A549 (cell line): ENCODE measurements around the gene ZNF280C. TPM values are rescaled to one million over a fixed set of nuclear protein-coding genes. Genes with fewer than 3 reads are reported as not detected.

ENCODE experiments used
- ATAC-seq, 2 experiments: fragments of 200-7000 bp in 1 of 2; fragments of >200 bp in 1 of 2; cut with Nextera tagmentation in 1 of 2; cut with Tn5 transposase in 1 of 2; 3 replicates each; pipeline versions ENCODE4 v1.8.0 to v1.9.1; 2018 to 2020; ENCODE audit warnings: mild to moderate bottlenecking in 1 of 2, moderate library complexity in 1 of 2
- CTCF ChIA-PET: fragments of 300-600 bp; sonication (Branson Sonifier 250); formaldehyde crosslinking; extraction: SDS; loops from one replicate; lab custom pipeline; 2021; ENCODE audit warnings: antibody characterized with exemption, inconsistent platforms; lab: Yijun Ruan, JAX
- POLR2A ChIA-PET: fragments of 350-600 bp; formaldehyde crosslinking; extraction: SDS; loops from one replicate; lab custom pipeline; 2021; ENCODE audit warnings: antibody characterized with exemption, inconsistent platforms; lab: Yijun Ruan, JAX
- DNase-seq, 2 experiments: peaks; one replicate each; pipeline versions ENCODE4 v3.0.0 to v3.0.0-alpha.2; 2011 to 2016; ENCODE audit warnings: low read depth in 1 of 2, low spot score in 1 of 2
- FAIRE-seq: peaks from 2 replicates; lab custom pipeline; 2011; peaks lifted over from hg19 to GRCh38; lab: Jason Lieb, UNC
- H3K27ac ChIP-seq, 2 experiments: fragments of >200 bp; sonication (Bioruptor Twin); formaldehyde crosslinking; 3 replicates each; pipeline ENCODE4 v1.5.1; 2016 to 2017
- H3K4me1 ChIP-seq: fragments of >200 bp; sonication (Bioruptor Twin); formaldehyde crosslinking; 3 replicates; pipeline ENCODE4 v1.6.1; 2016
- H3K4me2 ChIP-seq: fragments of >200 bp; sonication (Bioruptor Twin); formaldehyde crosslinking; 3 replicates; pipeline ENCODE4 v1.6.1; 2016
- H3K4me3 ChIP-seq: fragments of >200 bp; sonication (Bioruptor Twin); formaldehyde crosslinking; 3 replicates; pipeline ENCODE4 v1.5.1; 2016
- H3K9me3 ChIP-seq: fragments of >200 bp; sonication (Bioruptor Twin); formaldehyde crosslinking; 3 replicates; pipeline ENCODE4 v1.6.1; 2016
- BHLHE40 ChIP-seq: IDR thresholded peaks from 2 replicates; pipeline ENCODE4 v1.6.1; 2012; ENCODE audit warnings: low read depth, low read length, inconsistent platforms
- CHD2 ChIP-seq: fragments of 150-350 bp; IDR thresholded peaks from 2 replicates; pipeline ENCODE4 v1.6.1; 2014; ENCODE audit warnings: low read length; ENCODE audit not compliant: partially characterized antibody
- EHMT2 ChIP-seq: fragments of 200-600 bp; sonication (generic); IDR thresholded peaks from 2 replicates; pipeline ENCODE4 v1.6.1; 2016; ENCODE audit warnings: antibody characterized with exemption, low read depth, mild to moderate bottlenecking, moderate library complexity
- GATA3 ChIP-seq: IDR thresholded peaks from 2 replicates; pipeline ENCODE4 v1.6.1; 2012; ENCODE audit warnings: borderline replicate concordance
- HOXA7 ChIP-seq: fragments of 250-450 bp; sonication (Bioruptor Pico); IDR thresholded peaks from 2 replicates; pipeline ENCODE4 v1.5.0; 2020; ENCODE audit warnings: mild to moderate bottlenecking, moderate library complexity
- HOXB13 ChIP-seq: fragments of 250-450 bp; sonication (Bioruptor Pico); IDR thresholded peaks from 2 replicates; pipeline ENCODE4 v1.5.0; 2020; ENCODE audit warnings: low read depth, mild to moderate bottlenecking, moderate library complexity
- HOXB5 ChIP-seq: fragments of 250-450 bp; sonication (Bioruptor Pico); IDR thresholded peaks from 2 replicates; pipeline ENCODE4 v1.5.0; 2020; ENCODE audit warnings: mild to moderate bottlenecking, moderate library complexity
- JUN ChIP-seq, 2 experiments: fragments of >200 bp; sonication (Bioruptor Twin); formaldehyde crosslinking; IDR thresholded peaks; 2 replicates in 1 of 2; 3 replicates in 1 of 2; pipeline ENCODE4 v1.6.1; 2016 to 2017
- MAFK ChIP-seq: fragments of 450-650 bp; IDR thresholded peaks from 2 replicates; pipeline ENCODE4 v1.6.1; 2014; ENCODE audit not compliant: partially characterized antibody
- MYC ChIP-seq: IDR thresholded peaks from 2 replicates; pipeline ENCODE4 v1.6.1; 2012; ENCODE audit warnings: mild to moderate bottlenecking, inconsistent platforms, low read length, improper control_type of control experiment, borderline replicate concordance
- NR3C1 ChIP-seq: fragments of >200 bp; sonication (Bioruptor Twin); formaldehyde crosslinking; IDR thresholded peaks from 3 replicates; pipeline ENCODE4 v1.6.1; 2017
- PHF8 ChIP-seq: fragments of 200-600 bp; sonication (generic); IDR thresholded peaks from 2 replicates; pipeline ENCODE4 v1.6.1; 2016; ENCODE audit warnings: low read depth, mild to moderate bottlenecking, antibody characterized with exemption, moderate library complexity, borderline replicate concordance
- POLR2A ChIP-seq: IDR thresholded peaks from 2 replicates; pipeline ENCODE4 v1.6.1; 2012; ENCODE audit warnings: mild to moderate bottlenecking, low read length
- RFX5 ChIP-seq: fragments of 450-650 bp; IDR thresholded peaks from 2 replicates; pipeline ENCODE4 v1.7.1; 2014; ENCODE audit warnings: antibody characterized with exemption, mild to moderate bottlenecking, moderate library complexity
- RNF2 ChIP-seq: fragments of 200-600 bp; sonication (generic); IDR thresholded peaks from 2 replicates; pipeline ENCODE4 v1.6.1; 2016; ENCODE audit warnings: low read depth, mild to moderate bottlenecking, antibody characterized with exemption, moderate library complexity, borderline replicate concordance
- TFCP2L1 ChIP-seq: fragments of 250-450 bp; sonication (Bioruptor Pico); IDR thresholded peaks from 2 replicates; pipeline ENCODE4 v1.5.0; 2021; ENCODE audit warnings: mild to moderate bottlenecking
- TP53 ChIP-seq: fragments of 250-450 bp; sonication (Bioruptor Pico); IDR thresholded peaks from 2 replicates; pipeline ENCODE4 v1.5.0; 2021; ENCODE audit warnings: mild to moderate bottlenecking, moderate library complexity
- ZC3H11A ChIP-seq: fragments of 450-650 bp; IDR thresholded peaks from 2 replicates; pipeline ENCODE4 v1.6.1; 2014; ENCODE audit warnings: antibody characterized with exemption, mild to moderate bottlenecking
- ZFP36 ChIP-seq: fragments of 450-650 bp; IDR thresholded peaks from 2 replicates; pipeline ENCODE4 v1.6.1; 2014; ENCODE audit warnings: borderline replicate concordance; ENCODE audit not compliant: partially characterized antibody
- ZNF302 ChIP-seq: fragments of 250-450 bp; sonication (Bioruptor Pico); IDR thresholded peaks from 2 replicates; pipeline ENCODE4 v1.9.0; 2021; ENCODE audit warnings: inconsistent platforms, mild to moderate bottlenecking, moderate library complexity
- WGBS: methylation state at CpG from one replicate; pipeline ENCODE4 v1.1.6; 2017; ENCODE audit errors: missing lambda C conversion rate; 5-methylcytosine and 5-hydroxymethylcytosine counted together
- polyA minus RNA-seq: library from RNA; depleted of rRNA, polyadenylated mRNA; stranded (reverse); fragments of >200 nt; gene quantifications from 2 replicates; pipeline ENCODE4 v1.2.3, GENCODE V29; 2011; rRNA and poly(A)+ RNA removed
- polyA plus RNA-seq, 4 experiments: library from polyadenylated mRNA; depleted of rRNA in 3 of 4; stranded (reverse); fragments of >200 nt; fragmentation: RNase III in 1 of 4; extraction: RNeasy Plus Mini Kit Qiagen cat#74134 plus additional on column Dnase treatment in 1 of 4; gene quantifications; 2 replicates in 3 of 4; 3 replicates in 1 of 4; pipeline ENCODE4 v1.2.3, GENCODE V29; 2011 to 2017
- TF ChIP-seq, protein P1 (sequence below): IDR thresholded peaks from 2 replicates; pipeline ENCODE4 v1.6.1; 2012
- TF ChIP-seq, protein P2 (sequence below): fragments of 250-450 bp; sonication (Bioruptor Pico); IDR thresholded peaks from 2 replicates; pipeline ENCODE4 v1.5.0; 2020; ENCODE audit warnings: low read depth, mild to moderate bottlenecking, moderate library complexity
- TF ChIP-seq, protein P3 (sequence below): IDR thresholded peaks from 2 replicates; pipeline ENCODE4 v1.6.1; 2012; ENCODE audit warnings: low read depth, borderline replicate concordance
- TF ChIP-seq, protein P4 (sequence below): fragments of >200 bp; sonication (Bioruptor Twin); formaldehyde crosslinking; IDR thresholded peaks from 3 replicates; pipeline ENCODE4 v1.6.1; 2016

The ZNF280C gene, protein sequence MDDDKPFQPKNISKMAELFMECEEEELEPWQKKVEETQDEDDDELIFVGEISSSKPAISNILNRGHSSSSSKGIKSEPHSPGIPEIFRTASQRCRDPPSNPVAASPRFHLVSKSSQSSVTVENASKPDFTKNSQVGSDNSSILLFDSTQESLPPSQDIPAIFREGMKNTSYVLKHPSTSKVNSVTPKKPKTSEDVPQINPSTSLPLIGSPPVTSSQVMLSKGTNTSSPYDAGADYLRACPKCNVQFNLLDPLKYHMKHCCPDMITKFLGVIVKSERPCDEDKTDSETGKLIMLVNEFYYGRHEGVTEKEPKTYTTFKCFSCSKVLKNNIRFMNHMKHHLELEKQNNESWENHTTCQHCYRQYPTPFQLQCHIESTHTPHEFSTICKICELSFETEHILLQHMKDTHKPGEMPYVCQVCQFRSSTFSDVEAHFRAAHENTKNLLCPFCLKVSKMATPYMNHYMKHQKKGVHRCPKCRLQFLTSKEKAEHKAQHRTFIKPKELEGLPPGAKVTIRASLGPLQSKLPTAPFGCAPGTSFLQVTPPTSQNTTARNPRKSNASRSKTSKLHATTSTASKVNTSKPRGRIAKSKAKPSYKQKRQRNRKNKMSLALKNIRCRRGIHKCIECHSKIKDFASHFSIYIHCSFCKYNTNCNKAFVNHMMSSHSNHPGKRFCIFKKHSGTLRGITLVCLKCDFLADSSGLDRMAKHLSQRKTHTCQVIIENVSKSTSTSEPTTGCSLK
- polyA plus RNA-seq (2011; rRNA removed): 14.9 and 18.8 TPM in 2 replicates
- polyA plus RNA-seq (2012; cell fraction: cytosol; rRNA removed): 3.2 and 3.7 TPM in 2 replicates
- 3.7 and 7.2 TPM in 2 replicates for polyA plus RNA-seq (2012; cell fraction: nucleus; rRNA removed)
- 3.9 to 4.4 TPM (median 4.3 TPM) in 3 replicates for polyA plus RNA-seq (2017; fragmentation: RNase III; extraction: RNeasy Plus Mini Kit Qiagen cat#74134 plus additional on column Dnase treatment)
- polyA minus RNA-seq: 12.2 and 13.1 TPM in 2 replicates

DNA sequence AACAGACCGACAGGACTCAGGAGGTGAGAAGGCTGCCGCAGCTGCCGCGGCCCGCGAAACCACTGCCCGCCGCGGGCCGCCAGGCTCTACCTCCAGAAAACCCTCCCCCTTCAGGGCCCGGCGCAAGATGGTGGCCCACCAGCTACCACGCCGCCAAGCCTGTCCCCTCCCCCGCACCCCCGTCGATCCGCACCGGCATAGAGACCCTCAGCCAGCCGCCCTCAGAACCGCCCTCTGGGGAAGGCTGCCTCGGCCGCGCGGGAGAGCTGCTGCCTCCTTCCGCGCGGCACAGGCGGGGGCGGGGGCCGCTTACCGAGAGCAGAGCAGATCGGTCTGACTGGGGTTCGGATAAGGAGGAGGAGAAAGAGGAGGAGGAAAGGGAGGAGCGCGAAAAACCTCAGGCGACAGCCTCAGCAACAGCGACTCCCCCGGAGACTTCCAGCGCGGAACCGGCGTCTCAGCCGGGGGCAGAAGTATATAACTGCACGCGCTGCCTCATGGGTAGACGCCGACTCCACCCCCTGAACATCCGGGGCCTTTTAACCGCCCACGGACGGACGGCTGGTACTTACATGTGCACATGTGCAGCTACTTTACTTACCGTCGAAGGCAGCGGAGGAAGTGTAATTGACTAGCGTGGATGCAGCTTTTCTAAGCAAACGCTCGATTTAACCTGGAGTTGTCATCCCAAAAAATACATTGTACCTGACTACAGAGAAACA is at the start of gene ZNF280C:
ZNF280C (minus strand) TSS at position 451 of the 722 bp plus-strand sequence. CDS start 8,450 bp downstream, outside the sequence.
- Histone ChIP-seq H3K4me2 (peak within 1 kb of the TSS; percentile 84), H3K9me3 (peaks cover 6% of the 10 kb centered on the region; the same call in 2 of the 3 replicates), H3K4me3 (peak within 1 kb of the TSS; percentile 85), H3K27ac (peak within 1 kb of the TSS; percentile 91 to 98), H3K4me1 (peaks cover 25% of the 10 kb centered on the region)
- ChIA-PET POLR2A (interaction anchor here (0.7 to 1.3 kb wide), 3 partner anchors 51 to 70 kb away, joined by 3 to 6 read pairs (median 4); no protein-coding TSS in a partner anchor), CTCF (interaction anchor here (1.1 kb wide), 1 partner anchor 240 kb away, joined by 3 read pairs; no protein-coding TSS in a partner anchor)
- peak; percentile 98 for ATAC-seq
- TF ChIP-seq PHF8: peak; percentile 80; the same call in 1 of the 2 replicates
- 0 out of 2 replicates have a peak, but pooled peaks have one; percentile 67 for TF ChIP-seq HOXA7 (CRISPR knock-in tag)
- no peak for TF ChIP-seq ZC3H11A
- TF ChIP-seq TFCP2L1 (CRISPR knock-in tag): no peak
- no peak for TF ChIP-seq NR3C1
- peak; percentile 79; the same call in 1 of the 2 replicates for TF ChIP-seq HOXB13
- TF ChIP-seq GATA3: no peak
- TF ChIP-seq MAFK: no peak
- TF ChIP-seq HOXB5: peak; percentile 83; the same call in 1 of the 2 replicates
- 0 out of 2 replicates have a peak, but pooled peaks have one; percentile 44 for TF ChIP-seq MYC
- TF ChIP-seq JUN (IDR thresholded peaks at IDR 0.05): peak; percentile 87 to 92
- TF ChIP-seq, protein P1, sequence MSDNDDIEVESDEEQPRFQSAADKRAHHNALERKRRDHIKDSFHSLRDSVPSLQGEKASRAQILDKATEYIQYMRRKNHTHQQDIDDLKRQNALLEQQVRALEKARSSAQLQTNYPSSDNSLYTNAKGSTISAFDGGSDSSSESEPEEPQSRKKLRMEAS: peak; percentile 99
- TF ChIP-seq TP53 (CRISPR knock-in tag): no peak
- no peak for TF ChIP-seq BHLHE40
- peak; percentile 66; the same call in 1 of the 2 replicates for TF ChIP-seq RNF2
- TF ChIP-seq, protein P2, sequence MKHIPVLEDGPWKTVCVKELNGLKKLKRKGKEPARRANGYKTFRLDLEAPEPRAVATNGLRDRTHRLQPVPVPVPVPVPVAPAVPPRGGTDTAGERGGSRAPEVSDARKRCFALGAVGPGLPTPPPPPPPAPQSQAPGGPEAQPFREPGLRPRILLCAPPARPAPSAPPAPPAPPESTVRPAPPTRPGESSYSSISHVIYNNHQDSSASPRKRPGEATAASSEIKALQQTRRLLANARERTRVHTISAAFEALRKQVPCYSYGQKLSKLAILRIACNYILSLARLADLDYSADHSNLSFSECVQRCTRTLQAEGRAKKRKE (CRISPR knock-in tag): peak; percentile 80; the same call in 1 of the 2 replicates
- no peak for TF ChIP-seq EHMT2
- TF ChIP-seq CHD2: no peak
- TF ChIP-seq, protein P3, sequence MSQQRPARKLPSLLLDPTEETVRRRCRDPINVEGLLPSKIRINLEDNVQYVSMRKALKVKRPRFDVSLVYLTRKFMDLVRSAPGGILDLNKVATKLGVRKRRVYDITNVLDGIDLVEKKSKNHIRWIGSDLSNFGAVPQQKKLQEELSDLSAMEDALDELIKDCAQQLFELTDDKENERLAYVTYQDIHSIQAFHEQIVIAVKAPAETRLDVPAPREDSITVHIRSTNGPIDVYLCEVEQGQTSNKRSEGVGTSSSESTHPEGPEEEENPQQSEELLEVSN: peak; percentile 99
- TF ChIP-seq RFX5: no peak
- peak; percentile 77; the same call in 1 of the 2 replicates for TF ChIP-seq ZNF302 (CRISPR knock-in tag)
- no peak for TF ChIP-seq ZFP36
- TF ChIP-seq, protein P4, sequence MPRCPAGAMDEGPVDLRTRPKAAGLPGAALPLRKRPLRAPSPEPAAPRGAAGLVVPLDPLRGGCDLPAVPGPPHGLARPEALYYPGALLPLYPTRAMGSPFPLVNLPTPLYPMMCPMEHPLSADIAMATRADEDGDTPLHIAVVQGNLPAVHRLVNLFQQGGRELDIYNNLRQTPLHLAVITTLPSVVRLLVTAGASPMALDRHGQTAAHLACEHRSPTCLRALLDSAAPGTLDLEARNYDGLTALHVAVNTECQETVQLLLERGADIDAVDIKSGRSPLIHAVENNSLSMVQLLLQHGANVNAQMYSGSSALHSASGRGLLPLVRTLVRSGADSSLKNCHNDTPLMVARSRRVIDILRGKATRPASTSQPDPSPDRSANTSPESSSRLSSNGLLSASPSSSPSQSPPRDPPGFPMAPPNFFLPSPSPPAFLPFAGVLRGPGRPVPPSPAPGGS: peak; percentile 95; the same call in 1 of the 3 replicates
- TF ChIP-seq POLR2A: peak; percentile 98
- 0% methylated on average over 13 of the region's 59 CpGs for WGBS
- peak; percentile 99 for FAIRE-seq
- peak; percentile 89 to 97 for DNase-seq
